Breast epithelium (tissue), 4 donors: ENCODE measurements around the gene NAP1L4. TPM values are rescaled to one million over a fixed set of nuclear protein-coding genes. Genes with fewer than 3 reads are reported as not detected.
A peak's percentile ranks its signal among the peaks of the same experiment; 100 is the strongest.

ENCODE experiments used
- DNase-seq, 2 donors: peaks; one replicate each; pipeline ENCODE4 v3.0.0-alpha.2; 2019; ENCODE audit warnings: low spot score in 2 of 2
- H3K27ac ChIP-seq, 2 donors: fragments of 200-600 bp; sonication (generic) in 1 of 2; one replicate each; pipeline ENCODE4 v1.5.1; 2016 to 2019; ENCODE audit warnings: mild to moderate bottlenecking in 1 of 2
- H3K27me3 ChIP-seq, 2 donors: fragments of 200-600 bp; sonication (generic) in 1 of 2; one replicate each; pipeline versions ENCODE4 v1.5.1 to v1.6.0; 2017 to 2019; ENCODE audit warnings: control low read depth in 1 of 2, mild to moderate bottlenecking in 1 of 2
- H3K36me3 ChIP-seq: fragments of 200-600 bp; one replicate; pipeline ENCODE4 v1.5.1; 2019
- H3K4me1 ChIP-seq, 2 donors: fragments of 200-600 bp; sonication (generic); one replicate each; pipeline ENCODE4 v1.5.1; 2016 to 2019; ENCODE audit warnings: control low read depth in 1 of 2
- H3K4me3 ChIP-seq, 3 donors: fragments of 200-600 bp; sonication (generic); 1 replicate in 2 of 3; 2 replicates in 1 of 3; pipeline ENCODE4 v1.5.1; 2016 to 2019; ENCODE audit warnings: mild to moderate bottlenecking in 3 of 3, moderate library complexity in 2 of 3
- H3K9me3 ChIP-seq, 2 donors: fragments of 200-600 bp; sonication (generic) in 1 of 2; one replicate each; pipeline ENCODE4 v1.5.1; 2016 to 2019; ENCODE audit warnings: control low read depth in 1 of 2
- POLR2A ChIP-seq: fragments of 450-650 bp; IDR thresholded peaks from one replicate; pipeline ENCODE4 v1.6.1; 2016; ENCODE audit warnings: antibody characterized with exemption, mild to moderate bottlenecking, moderate library complexity
- POLR2AphosphoS5 ChIP-seq, 3 donors: sonication (generic); formaldehyde crosslinking; IDR thresholded peaks; one replicate each; pipeline ENCODE4 v1.6.1; 2017; ENCODE audit warnings: antibody characterized with exemption in 3 of 3
- intact Hi-C: fragments of 100-400 bp; cut with DNase I; formaldehyde crosslinking; loops from one replicate; pipeline ENCODE4 v1.15.1; 2023; ENCODE audit warnings: low total_unique reads
- total RNA-seq, 3 donors: library from RNA; depleted of rRNA; stranded (reverse); fragments of >200 nt; gene quantifications; one replicate each; pipeline ENCODE4 v1.1.0, GENCODE V29; 2016
- TF ChIP-seq, protein P1 (sequence below), 3 donors: fragments of 450-650 bp; IDR thresholded peaks; one replicate each; pipeline ENCODE4 v1.5.1; 2016 to 2017; ENCODE audit warnings: antibody characterized with exemption in 3 of 3, mild to moderate bottlenecking in 3 of 3, moderate library complexity in 3 of 3

NAP1L4 gene
- total RNA-seq, 3 donors from 2014 or later: 87.1 to 167 (median 98.3) TPM

DNA sequence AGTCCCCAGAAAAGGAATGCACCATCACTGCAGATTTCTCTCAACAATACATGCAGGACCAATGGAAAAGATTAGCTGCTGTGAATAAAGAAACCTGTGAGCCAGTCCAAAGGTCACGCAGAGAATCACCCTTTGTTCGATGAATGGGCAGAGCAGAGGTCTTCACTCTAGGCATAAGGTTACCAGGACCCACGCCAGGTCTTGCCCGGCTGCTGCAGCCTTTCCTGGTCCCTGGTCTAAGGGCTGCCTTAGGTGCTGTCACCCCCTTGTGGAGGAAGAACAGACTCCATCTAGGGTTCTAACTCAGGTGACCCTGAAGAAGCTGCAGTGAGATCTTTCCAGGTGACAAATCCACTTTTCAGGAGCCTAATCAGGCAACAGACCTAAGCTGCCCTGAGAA lies 29.0 kb upstream of the NAP1L4 start:
- intact Hi-C loops: no loop called here
- TF ChIP-seq, protein P1, sequence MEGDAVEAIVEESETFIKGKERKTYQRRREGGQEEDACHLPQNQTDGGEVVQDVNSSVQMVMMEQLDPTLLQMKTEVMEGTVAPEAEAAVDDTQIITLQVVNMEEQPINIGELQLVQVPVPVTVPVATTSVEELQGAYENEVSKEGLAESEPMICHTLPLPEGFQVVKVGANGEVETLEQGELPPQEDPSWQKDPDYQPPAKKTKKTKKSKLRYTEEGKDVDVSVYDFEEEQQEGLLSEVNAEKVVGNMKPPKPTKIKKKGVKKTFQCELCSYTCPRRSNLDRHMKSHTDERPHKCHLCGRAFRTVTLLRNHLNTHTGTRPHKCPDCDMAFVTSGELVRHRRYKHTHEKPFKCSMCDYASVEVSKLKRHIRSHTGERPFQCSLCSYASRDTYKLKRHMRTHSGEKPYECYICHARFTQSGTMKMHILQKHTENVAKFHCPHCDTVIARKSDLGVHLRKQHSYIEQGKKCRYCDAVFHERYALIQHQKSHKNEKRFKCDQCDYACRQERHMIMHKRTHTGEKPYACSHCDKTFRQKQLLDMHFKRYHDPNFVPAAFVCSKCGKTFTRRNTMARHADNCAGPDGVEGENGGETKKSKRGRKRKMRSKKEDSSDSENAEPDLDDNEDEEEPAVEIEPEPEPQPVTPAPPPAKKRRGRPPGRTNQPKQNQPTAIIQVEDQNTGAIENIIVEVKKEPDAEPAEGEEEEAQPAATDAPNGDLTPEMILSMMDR (IDR thresholded peaks at IDR 0.05): peak; percentile 41 to 71 (median 52)
- TF ChIP-seq POLR2A: no peak
- no peaks in the 10 kb centered on the region for H3K9me3 ChIP-seq
- H3K27me3 ChIP-seq: no peaks in the 10 kb centered on the region
- no peak overlapping the region for H3K4me3 ChIP-seq
- no peak for DNase-seq
- no peak overlapping the region for H3K27ac ChIP-seq
- peaks cover 0 to 9% of the 10 kb centered on the region in 2 donors for H3K4me1 ChIP-seq
- no peaks in the 10 kb centered on the region for H3K36me3 ChIP-seq

DNA sequence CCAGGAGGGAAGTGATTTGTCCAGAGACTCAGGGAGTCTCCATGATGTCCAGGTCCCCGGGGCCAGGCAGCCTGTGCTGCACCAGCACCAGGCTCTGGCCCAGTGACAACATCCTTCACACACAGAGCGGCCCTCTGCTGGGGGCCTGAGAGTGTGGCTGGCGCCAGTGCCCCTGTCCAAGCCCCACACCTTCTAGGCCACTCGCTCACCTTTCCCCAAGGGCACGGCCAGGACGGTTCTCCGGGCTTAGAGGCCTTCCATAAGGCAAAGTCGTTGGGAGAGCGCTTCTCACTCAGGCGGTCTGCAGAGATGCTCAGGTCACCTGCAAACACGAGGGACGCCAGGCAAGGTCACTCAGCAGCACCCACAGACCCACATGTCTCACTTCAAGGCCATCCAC lies 27.9 kb upstream of the NAP1L4 start:
- Histone ChIP-seq H3K27me3 (no peaks in the 10 kb centered on the region), H3K36me3 (no peaks in the 10 kb centered on the region), H3K9me3 (no peaks in the 10 kb centered on the region), H3K4me3 (no peak overlapping the region), H3K27ac (no peak overlapping the region), H3K4me1 (peaks cover 0 to 9% of the 10 kb centered on the region in 2 donors)
- DNase-seq: no peak
- intact Hi-C loops: no loop called here
- TF ChIP-seq, protein P1 (IDR thresholded peaks at IDR 0.05): no peak
- TF ChIP-seq POLR2AphosphoS5 (IDR thresholded peaks at IDR 0.05): no peak
- TF ChIP-seq POLR2A: no peak

DNA sequence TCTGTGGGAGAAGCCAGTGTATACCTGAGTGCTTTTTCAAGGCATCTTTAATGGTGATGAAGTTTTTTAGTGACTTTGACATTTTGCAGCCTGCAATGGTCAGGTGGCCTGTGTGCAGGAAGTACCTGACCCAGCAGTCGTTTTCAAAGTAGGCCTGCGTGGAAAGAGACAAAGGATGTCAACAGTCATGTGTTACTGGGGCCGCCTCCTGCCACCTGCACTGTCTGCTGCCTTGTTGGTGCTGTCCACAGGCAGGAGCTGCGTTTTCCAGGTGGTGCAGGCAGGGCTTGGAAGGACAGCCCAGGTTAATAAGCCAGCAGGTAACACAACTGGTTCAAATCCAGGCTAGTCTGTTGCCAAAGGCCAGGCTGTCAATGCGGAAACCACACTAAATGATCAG lies 26.5 kb upstream of the NAP1L4 start:
- TF ChIP-seq POLR2AphosphoS5 (IDR thresholded peaks at IDR 0.05) (no peak), POLR2A (no peak)
- TF ChIP-seq, protein P1 (IDR thresholded peaks at IDR 0.05): no peak
- no peaks in the 10 kb centered on the region for H3K27me3 ChIP-seq
- no peak overlapping the region for H3K27ac ChIP-seq
- H3K9me3 ChIP-seq: no peaks in the 10 kb centered on the region
- no peaks in the 10 kb centered on the region for H3K36me3 ChIP-seq
- H3K4me1 ChIP-seq: peaks cover 0 to 9% of the 10 kb centered on the region in 2 donors
- no peak overlapping the region for H3K4me3 ChIP-seq
- no peak for DNase-seq
- intact Hi-C loops: no loop called here

DNA sequence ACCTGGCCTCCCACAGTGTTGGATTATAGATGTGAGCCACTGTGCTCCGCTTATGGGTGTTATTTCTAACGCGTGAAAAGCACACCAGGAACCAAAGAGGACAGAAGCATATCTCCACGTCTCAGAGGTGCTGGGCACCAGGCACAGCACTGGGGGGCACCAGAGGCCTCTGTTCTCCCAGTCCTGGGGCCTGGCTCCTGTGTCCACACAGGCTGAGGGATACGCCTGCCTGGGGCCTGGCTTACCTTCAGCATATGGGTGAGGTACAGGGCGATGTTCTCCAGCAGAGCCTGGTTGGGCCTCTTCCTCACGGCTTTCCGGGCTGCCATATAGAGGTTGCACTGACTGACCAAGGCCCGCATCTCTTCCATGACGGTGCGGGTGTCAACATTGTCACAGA lies 24.7 kb upstream of the NAP1L4 start:
- intact Hi-C loops: no loop called here

DNA sequence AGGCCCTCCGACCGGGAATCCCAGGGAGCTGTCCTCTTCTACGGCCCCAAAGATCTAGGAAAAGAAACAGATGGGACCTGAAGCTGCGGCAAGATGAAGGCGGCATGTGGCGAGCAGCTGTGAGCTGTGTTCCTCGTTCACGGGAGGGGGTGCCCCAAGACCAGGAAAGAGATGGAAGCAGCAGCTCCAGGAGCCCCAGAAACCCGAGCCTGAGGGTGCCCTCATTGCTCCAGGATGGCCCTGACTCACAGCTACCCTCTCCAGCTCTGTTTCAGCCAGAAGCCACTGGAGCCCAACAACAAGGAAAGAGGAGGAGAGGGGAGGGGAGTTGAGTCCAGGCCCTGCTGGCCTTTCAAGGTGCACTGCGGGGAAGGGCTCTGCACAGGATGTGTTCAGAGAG lies 23.7 kb upstream of the NAP1L4 start:
- Histone ChIP-seq H3K27ac (no peak overlapping the region), H3K9me3 (no peaks in the 10 kb centered on the region), H3K4me1 (peaks cover 0 to 3% of the 10 kb centered on the region in 2 donors), H3K27me3 (no peaks in the 10 kb centered on the region), H3K36me3 (no peaks in the 10 kb centered on the region), H3K4me3 (no peak overlapping the region)
- intact Hi-C loops: no loop called here
- no peak for DNase-seq
- TF ChIP-seq, protein P1 (IDR thresholded peaks at IDR 0.05): no peak
- no peak for TF ChIP-seq POLR2AphosphoS5 (IDR thresholded peaks at IDR 0.05)
- no peak for TF ChIP-seq POLR2A

More for the DNA sequence above, 24.7 kb upstream of the NAP1L4 start:
- Histone ChIP-seq H3K4me1 (peaks cover 0 to 9% of the 10 kb centered on the region in 2 donors), H3K4me3 (no peak overlapping the region), H3K27ac (no peak overlapping the region), H3K36me3 (no peaks in the 10 kb centered on the region), H3K9me3 (no peaks in the 10 kb centered on the region), H3K27me3 (no peaks in the 10 kb centered on the region)
- TF ChIP-seq POLR2AphosphoS5 (IDR thresholded peaks at IDR 0.05) (no peak), POLR2A (no peak)
- TF ChIP-seq, protein P1 (IDR thresholded peaks at IDR 0.05): no peak
- no peak for DNase-seq
